Spleen (tissue), 11 donors: ENCODE data around the gene CEP350. TPM values are rescaled to one million over a fixed set of nuclear protein-coding genes. Genes with fewer than 3 reads are reported as not detected.
A peak's percentile ranks its signal among the peaks of the same experiment; 100 is the strongest.

Experiments
- DNase-seq: peaks from one replicate; pipeline ENCODE4 v3.0.0-alpha.2; 2020
- H3K27ac ChIP-seq, 8 donors: fragments of 200-600 bp; sonication (generic) in 7 of 8; 1 replicate in 4 of 8; 2 replicates in 4 of 8; pipeline versions ENCODE4 v1.5.0 to v1.8.0; 2016 to 2021; ENCODE audit warnings: inconsistent platforms in 4 of 8, mild to moderate bottlenecking in 4 of 8, moderate library complexity in 1 of 8
- H3K27me3 ChIP-seq, 7 donors: fragments of 200-600 bp; sonication (generic) in 6 of 7; replicated peaks in 1 of 7; 1 replicate in 4 of 7; 2 replicates in 3 of 7; pipeline versions ENCODE4 v1.5.0 to v1.8.0; 2016 to 2021; ENCODE audit warnings: inconsistent platforms in 3 of 7, mild to moderate bottlenecking in 1 of 7
- H3K36me3 ChIP-seq, 6 donors: fragments of 200-600 bp; sonication (generic) in 5 of 6; 1 replicate in 4 of 6; 2 replicates in 2 of 6; pipeline versions ENCODE4 v1.5.0 to v1.8.0; 2016 to 2021; ENCODE audit warnings: inconsistent platforms in 2 of 6
- H3K4me1 ChIP-seq, 6 donors: fragments of 200-600 bp; sonication (generic) in 5 of 6; 1 replicate in 3 of 6; 2 replicates in 3 of 6; pipeline versions ENCODE4 v1.5.0 to v1.8.0; 2016 to 2021; ENCODE audit warnings: inconsistent platforms in 3 of 6
- H3K4me3 ChIP-seq, 8 donors: fragments of 200-600 bp; sonication (generic) in 7 of 8; 1 replicate in 4 of 8; 2 replicates in 4 of 8; pipeline versions ENCODE4 v1.5.0 to v1.8.0; 2016 to 2021; ENCODE audit warnings: inconsistent platforms in 4 of 8, mild to moderate bottlenecking in 4 of 8, moderate library complexity in 2 of 8
- H3K9me3 ChIP-seq, 8 donors: fragments of 200-600 bp; sonication (generic) in 7 of 8; 1 replicate in 4 of 8; 2 replicates in 4 of 8; pipeline versions ENCODE4 v1.5.0 to v1.8.0; 2016 to 2021; ENCODE audit warnings: inconsistent platforms in 4 of 8
- CTCF ChIP-seq, 11 experiments: fragments of 200-600 bp in 7 of 11; fragments of 450-650 bp in 4 of 11; sonication (generic) in 4 of 11; IDR thresholded peaks in 8 of 11; conservative IDR thresholded peaks in 3 of 11; 1 replicate in 7 of 11; 2 replicates in 4 of 11; pipeline versions ENCODE4 v1.4.0 to v1.8.0; 2016 to 2021; ENCODE audit warnings: antibody characterized with exemption in 11 of 11, inconsistent platforms in 4 of 11, mild to moderate bottlenecking in 1 of 11
- POLR2A ChIP-seq, 3 donors: fragments of 450-650 bp; IDR thresholded peaks; one replicate each; pipeline ENCODE4 v1.5.1; 2017; ENCODE audit warnings: antibody characterized with exemption in 3 of 3, mild to moderate bottlenecking in 1 of 3
- POLR2AphosphoS5 ChIP-seq, 3 donors: sonication (generic); formaldehyde crosslinking; IDR thresholded peaks; one replicate each; pipeline ENCODE4 v1.5.1; 2017; ENCODE audit warnings: antibody characterized with exemption in 3 of 3
- WGBS, 5 donors: extraction: QIAGEN DNeasy Blood & Tissue Kit in 3 of 5; methylation state at CpG; one replicate each; pipeline versions ENCODE4 v1.1.5 to v1.1.7; 2013 to 2018; 5-methylcytosine and 5-hydroxymethylcytosine counted together
- intact Hi-C: fragments of 100-400 bp; cut with DNase I; formaldehyde crosslinking; loops from one replicate; pipeline ENCODE4 v1.15.0; 2023; ENCODE audit warnings: low total_unique reads
- polyA plus RNA-seq, 3 donors: library from polyadenylated mRNA; stranded (reverse); fragments of 200-250 nt; gene quantifications; one replicate each; pipeline ENCODE4 v1.2.1, GENCODE V29; 2013
- total RNA-seq, 7 donors: library from RNA; depleted of rRNA in 3 of 7; stranded (reverse); fragments of >200 nt in 3 of 7; fragmentation: NEBNext Ultra II Directional in 4 of 7; extraction: Animal tissue kit (Norgen Biotek cat#: 25700) in 4 of 7; gene quantifications; one replicate each; pipeline versions ENCODE4 v1.1.0 to v1.2.1, GENCODE V29; 2016 to 2021
- donor health status: healthy with polysubstance abuse.
- donor health status: DM: no; HTN: no; CAD: no; lungs with moderate emphysema.
- donor health status: DM: no; HTN: no; CAD: no.
- donor health status: Bipolar disorder and iron deficiency.
- donor health status: healthy.
- donor health status: DM: no; HTN: no; CAD: no.
- donor health status: DM: yes; HTN: yes; CAD: no.

The CEP350 gene
- total and polyA plus RNA-seq, 10 donors, result 3.5 to 89.2 (median 66.0) TPM

- Histone ChIP-seq H3K9me3 (no peaks in the 10 kb centered on the region), H3K27me3 (no peaks in the 10 kb centered on the region), H3K4me3 (no peak overlapping the region), H3K27ac (no peak overlapping the region), H3K36me3 (no peaks in the 10 kb centered on the region), H3K4me1 (peaks cover 5 to 38% (median 31%) of the 10 kb centered on the region in 6 donors)
- intact Hi-C loops, result loop anchor here (5.0 kb wide), 1 partner anchor 63 kb away; no protein-coding TSS in a partner anchor
- no peak for DNase-seq
- TF ChIP-seq POLR2AphosphoS5 (IDR thresholded peaks at IDR 0.05), result no peak
- TF ChIP-seq CTCF (IDR thresholded peaks at IDR 0.05 in 8 of 11, conservative IDR thresholded peaks at IDR 0.05 in 3 of 11), result no peak
- TF ChIP-seq POLR2A (IDR thresholded peaks at IDR 0.05), result no peak
- 80 to 93% (median 88%) methylated on average over 7 of the region's 7 CpGs for WGBS, 5 donors
Observed at GRCh38 chr1:179950651-179951050, 4.0 kb upstream of the CEP350 start.

- H3K4me1 ChIP-seq, result peaks cover 5 to 47% (median 40%) of the 10 kb centered on the region in 6 donors
- no peaks in the 10 kb centered on the region for H3K36me3 ChIP-seq
- intact Hi-C loops, result loop anchor here (5.0 kb wide), 1 partner anchor 64 kb away; no protein-coding TSS in a partner anchor
- no peaks in the 10 kb centered on the region for H3K9me3 ChIP-seq
- DNase-seq, result no peak
- no peak for TF ChIP-seq CTCF (IDR thresholded peaks at IDR 0.05 in 8 of 11, conservative IDR thresholded peaks at IDR 0.05 in 3 of 11)
- no peak for TF ChIP-seq POLR2A (IDR thresholded peaks at IDR 0.05)
- TF ChIP-seq POLR2AphosphoS5 (IDR thresholded peaks at IDR 0.05), result no peak
- peak overlapping the region; percentile 3 to 98 (median 84) for H3K27ac ChIP-seq
- H3K27me3 ChIP-seq, result no peaks in the 10 kb centered on the region
- 71 to 76% (median 74%) methylated on average over 10 of the region's 10 CpGs for WGBS, 5 donors
- H3K4me3 ChIP-seq, result peak overlapping the region in 1 of 8 donors; percentile 23
Observed at GRCh38 chr1:179951383-179952144, 3.0 kb upstream of the CEP350 start.

GRCh38 chr1:179952186-179952585 is 2.4 kb upstream of the CEP350 start:
- 47 to 74% (median 59%) methylated on average over 4 of the region's 4 CpGs for WGBS, 5 donors
- TF ChIP-seq CTCF (IDR thresholded peaks at IDR 0.05 in 8 of 11, conservative IDR thresholded peaks at IDR 0.05 in 3 of 11) (no peak), POLR2A (IDR thresholded peaks at IDR 0.05) (no peak), POLR2AphosphoS5 (IDR thresholded peaks at IDR 0.05) (no peak)

GRCh38 chr1:179953974-179954492 is 577 bp upstream of the CEP350 start:
- Histone ChIP-seq H3K4me3 (peak overlapping the region; percentile 43 to 95 (median 84)), H3K36me3 (no peaks in the 10 kb centered on the region), H3K27me3 (no peaks in the 10 kb centered on the region), H3K27ac (peak overlapping the region; percentile 86 to 98 (median 97)), H3K9me3 (no peaks in the 10 kb centered on the region), H3K4me1 (peaks cover 18 to 72% (median 60%) of the 10 kb centered on the region in 6 donors)
- no peak for DNase-seq
- peak in 2 of 3 donors; percentile 26 to 40 for TF ChIP-seq POLR2A (IDR thresholded peaks at IDR 0.05)
- TF ChIP-seq CTCF (IDR thresholded peaks at IDR 0.05 in 8 of 11, conservative IDR thresholded peaks at IDR 0.05 in 3 of 11), result peak in 4 of 11 experiments; percentile 20 to 41 (median 37)
- TF ChIP-seq POLR2AphosphoS5 (IDR thresholded peaks at IDR 0.05), result no peak
- WGBS, 5 donors, result 1 to 3% (median 2%) methylated on average over 19 of the region's 19 CpGs
- intact Hi-C loops, result loop anchor here (5.0 kb wide), 1 partner anchor 67 kb away; no protein-coding TSS in a partner anchor

More at GRCh38 chr1:179952186-179952585, 2.4 kb upstream of the CEP350 start:
- H3K27ac ChIP-seq, result peak overlapping the region; percentile 3 to 98 (median 84)
- intact Hi-C loops, result loop anchor here (5.0 kb wide), 1 partner anchor 65 kb away; no protein-coding TSS in a partner anchor
- no peak for DNase-seq
- H3K27me3 ChIP-seq, result no peaks in the 10 kb centered on the region
- H3K36me3 ChIP-seq, result no peaks in the 10 kb centered on the region
- peaks cover 8 to 53% (median 46%) of the 10 kb centered on the region in 6 donors for H3K4me1 ChIP-seq
- H3K4me3 ChIP-seq, result peak overlapping the region in 1 of 8 donors; percentile 23
- H3K9me3 ChIP-seq, result no peaks in the 10 kb centered on the region
